ENCODE data around the gene YIPF1. TPM values are rescaled to one million over a fixed set of nuclear protein-coding genes. Genes with fewer than 3 reads are reported as not detected.

The YIPF1 gene
- polyA plus RNA-seq, 4 donors = 34.7 to 37.5 (median 36.6) TPM

Other genes with a start within 250 kb of the YIPF1 start
- gene GLIS1, start 150.6 kb downstream of the YIPF1 start, polyA plus RNA-seq (ENCODE audit: insufficient read length in 4 of 4) = 1 to 10 TPM; 2.1 to 3.6 (median 2.6) TPM
- 10 to 100 TPM; 26.7 to 33.0 (median 32.3) TPM for gene NDC1, start 51.5 kb downstream of the YIPF1 start, polyA plus RNA-seq (ENCODE audit: insufficient read length in 4 of 4)
- 10 to 100 TPM in 1 of 4 donors, 1 to 10 TPM in 3; 4.7 to 10.7 (median 7.8) TPM for gene DIO1, start 4.4 kb upstream of the YIPF1 start, polyA plus RNA-seq (ENCODE audit: insufficient read length in 4 of 4)
- 10 to 100 TPM; 44.9 to 56.7 (median 49.2) TPM for gene IFT25, start 55.9 kb upstream of the YIPF1 start, polyA plus RNA-seq (ENCODE audit: insufficient read length in 4 of 4)
- 10 to 100 TPM; 43.7 to 48.2 (median 44.4) TPM for gene LRRC42, start 56.6 kb upstream of the YIPF1 start, polyA plus RNA-seq (ENCODE audit: insufficient read length in 4 of 4)
- gene LDLRAD1, start 128.4 kb upstream of the YIPF1 start, polyA plus RNA-seq (ENCODE audit: insufficient read length in 4 of 4) = under 1 TPM in 1 of 4 donors, not detected in 3; 0.04 TPM
- gene TMEM59, start 163.4 kb upstream of the YIPF1 start, polyA plus RNA-seq (ENCODE audit: insufficient read length in 4 of 4) = 100 to 1,000 TPM; 359 to 376 (median 362) TPM
- gene TCEANC2, start 163.8 kb upstream of the YIPF1 start, polyA plus RNA-seq (ENCODE audit: insufficient read length in 4 of 4) = 10 to 100 TPM in 2 of 4 donors, 1 to 10 TPM in 2; 8.1 to 11.2 (median 10.0) TPM

Data from right renal pelvis (tissue), 4 donors.